D721Med (cell line): Measurements from ENCODE around the gene TMEM238L.

Source experiments
- DNase-seq: peaks from one replicate; pipeline ENCODE4 v3.0.0; 2011; ENCODE audit warnings: low spot score; ENCODE audit not compliant: insufficient read length
- FAIRE-seq: peaks from 2 replicates; lab custom pipeline; 2011; peaks lifted over from hg19 to GRCh38; lab: Jason Lieb, UNC
- CTCF ChIP-seq: IDR thresholded peaks from 2 replicates; pipeline ENCODE4 v1.5.1; 2012; ENCODE audit warnings: mild to moderate bottlenecking, control low read depth; ENCODE audit not compliant: insufficient read depth; ENCODE audit errors: missing control alignments

TMEM238L gene

GRCh38 chr17:10756619-10757018 lies 47.3 kb downstream of the TMEM238L start:
- FAIRE-seq (no peak), DNase-seq (no peak)
- TF ChIP-seq CTCF = no peak

GRCh38 chr17:10756185-10756584 lies 47.7 kb downstream of the TMEM238L start:
- no peak for TF ChIP-seq CTCF
- FAIRE-seq (no peak), DNase-seq (no peak)

- TF ChIP-seq CTCF = no peak
- DNase-seq (no peak), FAIRE-seq (no peak)
These were observed 48.2 kb downstream of the TMEM238L start for GRCh38 chr17:10755592-10756127.

- DNase-seq = no peak
- FAIRE-seq = no peak
- no peak for TF ChIP-seq CTCF
These were observed 48.9 kb downstream of the TMEM238L start for GRCh38 chr17:10754861-10755591.

- peak; percentile 45 for TF ChIP-seq CTCF
- FAIRE-seq (no peak), DNase-seq (no peak)
These were observed 49.8 kb downstream of the TMEM238L start for GRCh38 chr17:10754109-10754508.

GRCh38 chr17:10752696-10753095 lies 51.2 kb downstream of the TMEM238L start:
- DNase-seq = no peak
- TF ChIP-seq CTCF = no peak
- no peak for FAIRE-seq

GRCh38 chr17:10751563-10751962 lies 52.3 kb downstream of the TMEM238L start:
- FAIRE-seq = no peak
- DNase-seq = no peak
- TF ChIP-seq CTCF = no peak
